NCI-H2029 treated with DMSO at 0.1 percent for 48 hours (cell line): Measurements from ENCODE around the gene PCF11.
"Not testable (repeated sequence)": the region's sequence is repeated elsewhere in the genome, so short reads cannot be mapped to it uniquely, and the experiment has no call there.

Experiments used
- DNase-seq: peaks from one replicate; lab custom pipeline; 2025; lab: John Stamatoyannopoulos, UW

PCF11 gene

GRCh38 chr11:83156996-83157593 lies at the start of gene PCF11:
Gene PCF11 (plus strand): TSS chr11:83157131. CDS start chr11:83157440, 309 bp downstream.
- DNase-seq, result no peak

GRCh38 chr11:83112886-83113285 lies 44.0 kb upstream of the PCF11 start:
- DNase-seq, result no peak

- no peak for DNase-seq
These were observed 41.9 kb upstream of the PCF11 start for GRCh38 chr11:83115026-83115425.

- no peak for DNase-seq
These were observed 41.4 kb upstream of the PCF11 start for GRCh38 chr11:83115551-83115950.

GRCh38 chr11:83116015-83116641 lies 40.8 kb upstream of the PCF11 start:
- DNase-seq, result no peak

- no peak for DNase-seq
These were observed 38.1 kb upstream of the PCF11 start for GRCh38 chr11:83118814-83119213.

GRCh38 chr11:83119216-83119615 lies 37.7 kb upstream of the PCF11 start:
- no peak for DNase-seq

GRCh38 chr11:83120327-83120726 lies 36.6 kb upstream of the PCF11 start:
- DNase-seq, result no peak

- DNase-seq, result no peak
These were observed 34.9 kb upstream of the PCF11 start for GRCh38 chr11:83122050-83122449.

- no peak for DNase-seq
These were observed 34.2 kb upstream of the PCF11 start for GRCh38 chr11:83122766-83123165.

- no peak for DNase-seq
These were observed 32.1 kb upstream of the PCF11 start for GRCh38 chr11:83124636-83125424.

GRCh38 chr11:83125577-83125976 lies 31.4 kb upstream of the PCF11 start:
- DNase-seq, result no peak

GRCh38 chr11:83127310-83127637 lies 29.7 kb upstream of the PCF11 start:
- no peak for DNase-seq

- no peak for DNase-seq
These were observed 24.7 kb upstream of the PCF11 start for GRCh38 chr11:83132191-83132590.

- not testable (repeated sequence) for DNase-seq
These were observed 23.7 kb upstream of the PCF11 start for GRCh38 chr11:83133266-83133665.

GRCh38 chr11:83139310-83139709 lies 17.6 kb upstream of the PCF11 start:
- no peak for DNase-seq

- DNase-seq, result no peak
These were observed 16.1 kb upstream of the PCF11 start for GRCh38 chr11:83140691-83141455.

- no peak for DNase-seq
These were observed 9.0 kb upstream of the PCF11 start for GRCh38 chr11:83147895-83148294.

- DNase-seq, result no peak
These were observed 6.5 kb upstream of the PCF11 start for GRCh38 chr11:83150450-83150849.

GRCh38 chr11:83151274-83151977 lies 5.5 kb upstream of the PCF11 start:
- DNase-seq, result no peak

- DNase-seq, result no peak
These were observed 4.7 kb upstream of the PCF11 start for GRCh38 chr11:83152264-83152663.

GRCh38 chr11:83153764-83154163 lies 3.2 kb upstream of the PCF11 start:
- DNase-seq, result no peak
